GM20000 (cell line): ENCODE measurements around the gene RPS13.
"Not testable (repeated sequence)": the region's sequence is repeated elsewhere in the genome, so short reads cannot be mapped to it uniquely, and the experiment has no call there.

Experiments used
- DNase-seq: peaks from one replicate; pipeline ENCODE4 v3.0.0; 2012; ENCODE audit warnings: low spot score
- CTCF ChIP-seq: IDR thresholded peaks from 2 replicates; pipeline ENCODE4 v1.5.1; 2012; ENCODE audit warnings: mild to moderate bottlenecking, control low read depth; ENCODE audit errors: extremely low read depth, missing control alignments

The RPS13 gene

GRCh38 chr11:17063171-17064002 lies 14.1 kb downstream of the RPS13 start:
- DNase-seq, result peak; percentile 66
- peak; percentile 79 for TF ChIP-seq CTCF

GRCh38 chr11:17051146-17051545 lies 26.3 kb downstream of the RPS13 start:
- DNase-seq, result not testable (repeated sequence)

GRCh38 chr11:17048491-17048890 lies 29.0 kb downstream of the RPS13 start:
- DNase-seq, result not testable (repeated sequence)

GRCh38 chr11:17046690-17047089 lies 30.8 kb downstream of the RPS13 start:
- no peak for DNase-seq
- TF ChIP-seq CTCF, result no peak

- no peak for TF ChIP-seq CTCF
- DNase-seq, result no peak
Observed at GRCh38 chr11:17036666-17037658, 40.5 kb downstream of the RPS13 start.

- DNase-seq, result not testable (repeated sequence)
Observed at GRCh38 chr11:17034027-17034426, 43.4 kb downstream of the RPS13 start.

GRCh38 chr11:17026487-17027082 lies 50.9 kb downstream of the RPS13 start:
- TF ChIP-seq CTCF, result no peak
- DNase-seq, result no peak

GRCh38 chr11:17024924-17025323 lies 52.5 kb downstream of the RPS13 start:
- no peak for DNase-seq
- no peak for TF ChIP-seq CTCF
